ENCODE measurements around the gene PDGFB.
A peak's percentile ranks its signal among the peaks of the same experiment; 100 is the strongest.

The PDGFB gene

GRCh38 chr22:39240831-39241793, 3.7 kb downstream of the PDGFB start:
- DNase-seq (ENCODE audit: low read depth in 2 of 2) = no peak

GRCh38 chr22:39239561-39240423, 5.0 kb downstream of the PDGFB start:
- no peak for DNase-seq (ENCODE audit: low read depth in 2 of 2)

GRCh38 chr22:39238966-39239505, 5.7 kb downstream of the PDGFB start:
- DNase-seq (ENCODE audit: low read depth in 2 of 2) = no peak

DNA sequence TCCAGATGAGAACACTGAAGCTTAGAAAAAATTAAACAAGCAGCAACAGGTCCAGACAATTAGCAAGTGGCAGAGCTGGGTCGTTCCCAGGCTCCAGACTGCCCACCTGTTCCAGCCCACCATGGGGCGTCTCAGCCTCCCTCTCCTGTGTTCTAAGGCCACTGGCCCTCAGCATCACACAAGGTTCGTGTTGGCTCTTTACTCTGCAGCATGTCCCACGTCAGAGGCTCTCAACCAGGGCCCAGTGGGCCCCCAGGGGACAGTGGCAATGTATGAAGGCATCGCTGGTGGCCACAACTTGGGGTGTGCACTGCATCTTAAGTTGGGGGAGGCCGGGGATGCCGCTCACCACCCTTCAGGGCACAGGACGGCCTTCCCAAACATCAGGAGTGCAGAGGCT, 6.2 kb downstream of the PDGFB start:
- DNase-seq (ENCODE audit: low read depth in 2 of 2) = no peak

DNA sequence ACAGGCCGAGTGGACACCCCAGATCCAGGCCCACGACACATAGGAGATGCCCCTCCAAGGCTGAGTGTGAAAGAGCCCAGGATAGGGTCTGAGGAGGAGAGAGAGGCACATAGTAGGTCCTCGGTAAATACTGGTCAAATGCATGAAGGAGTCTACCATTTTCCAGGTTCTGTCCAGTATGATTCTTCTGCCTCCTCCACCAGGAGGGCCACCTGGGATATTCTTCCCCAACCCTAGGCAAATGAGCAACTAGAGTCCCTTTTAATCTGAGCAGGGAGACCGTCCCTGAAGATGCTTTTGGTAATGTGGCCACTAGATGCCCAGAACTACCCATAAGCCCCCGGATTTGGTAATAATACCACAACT, 6.7 kb downstream of the PDGFB start:
- DNase-seq (ENCODE audit: low read depth in 2 of 2) = no peak

DNA sequence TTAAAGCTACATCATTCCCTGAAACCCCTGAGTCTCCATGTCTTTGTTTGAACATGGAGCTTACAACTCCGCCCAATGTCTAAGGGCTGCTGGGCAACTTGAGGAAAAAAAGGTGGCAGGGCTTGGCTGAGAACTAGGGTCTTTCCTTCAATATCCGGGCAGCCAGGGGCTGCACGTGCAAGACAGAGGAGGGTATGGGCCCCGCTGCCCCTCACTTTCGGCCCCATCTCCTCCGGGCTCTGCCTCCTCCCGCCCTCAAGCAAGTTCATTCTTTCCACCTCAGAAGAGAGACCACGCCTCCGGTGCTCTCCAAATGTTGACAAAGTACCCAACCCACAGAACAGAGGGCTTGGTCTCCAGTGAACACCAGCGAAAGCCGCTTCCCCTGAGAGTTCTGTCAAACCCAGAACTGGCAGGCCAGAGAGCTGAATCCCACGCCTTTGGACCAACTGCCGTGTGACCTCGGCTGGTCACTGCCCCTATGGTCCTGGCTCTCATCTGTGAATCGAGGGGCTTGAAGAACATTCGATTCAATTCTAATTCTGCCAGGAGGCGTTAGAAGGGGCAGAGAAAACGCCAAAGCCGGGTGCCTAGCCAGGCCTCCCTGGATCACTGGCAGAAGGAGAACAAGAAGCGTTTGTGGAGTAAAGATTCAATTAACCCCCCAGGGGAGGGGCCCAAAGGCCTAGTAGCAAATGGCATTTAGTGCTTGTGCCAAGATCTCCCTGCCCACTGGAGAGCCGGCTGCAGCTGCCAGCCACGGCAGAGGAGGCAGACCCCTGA, 7.3 kb downstream of the PDGFB start:
- DNase-seq (ENCODE audit: low read depth in 2 of 2) = peak; percentile 26 to 41

DNA sequence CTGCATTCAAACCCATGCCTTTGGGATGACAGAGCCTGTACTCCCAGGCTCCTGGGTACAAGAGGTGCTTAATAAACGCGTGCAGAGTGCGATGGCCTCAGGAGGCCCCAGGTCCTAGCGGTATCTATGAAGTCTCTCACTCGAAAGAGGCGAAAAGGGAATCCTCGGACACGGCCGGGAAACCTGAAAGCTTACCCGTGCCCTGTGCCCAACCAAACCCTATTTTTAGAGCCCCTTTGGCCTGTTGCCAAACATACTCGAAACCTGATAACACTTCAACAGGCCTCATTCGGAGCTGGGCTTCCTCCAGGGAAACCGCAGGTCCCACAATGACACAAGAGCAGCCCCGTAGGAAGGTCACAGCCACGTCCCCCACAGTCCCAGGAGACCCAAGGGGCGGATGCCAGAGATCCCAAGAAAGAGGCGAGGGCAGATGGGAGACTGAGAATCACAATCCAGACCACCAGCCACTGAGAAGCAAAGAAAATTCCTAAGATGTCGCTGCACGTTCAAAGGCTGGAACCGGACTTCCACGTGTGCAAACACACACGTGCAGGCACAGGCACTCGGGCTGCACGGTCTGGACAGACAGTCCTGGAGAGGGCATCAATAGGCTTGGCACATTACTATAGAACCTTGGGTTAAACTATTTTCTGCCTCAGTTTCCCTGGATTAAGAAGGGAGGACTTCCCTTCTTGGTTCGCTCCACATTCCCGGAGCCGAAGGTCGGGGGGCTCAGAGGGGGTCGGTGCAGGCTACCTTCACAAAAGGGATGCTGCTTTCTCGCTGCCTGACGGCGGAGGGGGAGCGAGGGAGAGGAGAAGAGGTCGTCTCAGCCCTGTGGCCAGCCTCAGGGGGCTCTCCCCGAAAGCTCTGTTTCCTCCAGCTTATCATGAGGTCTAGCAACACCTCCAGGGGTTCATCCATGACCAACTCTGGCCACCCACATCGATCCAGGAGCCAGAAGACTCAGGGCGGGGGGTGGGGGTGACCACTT, 8.2 kb downstream of the PDGFB start:
- DNase-seq (ENCODE audit: low read depth in 2 of 2) = peak in 1 of 2 experiments; percentile 41

- DNase-seq (ENCODE audit: low read depth in 2 of 2) = no peak
Observed at GRCh38 chr22:39234867-39235687, 9.7 kb downstream of the PDGFB start.

DNA sequence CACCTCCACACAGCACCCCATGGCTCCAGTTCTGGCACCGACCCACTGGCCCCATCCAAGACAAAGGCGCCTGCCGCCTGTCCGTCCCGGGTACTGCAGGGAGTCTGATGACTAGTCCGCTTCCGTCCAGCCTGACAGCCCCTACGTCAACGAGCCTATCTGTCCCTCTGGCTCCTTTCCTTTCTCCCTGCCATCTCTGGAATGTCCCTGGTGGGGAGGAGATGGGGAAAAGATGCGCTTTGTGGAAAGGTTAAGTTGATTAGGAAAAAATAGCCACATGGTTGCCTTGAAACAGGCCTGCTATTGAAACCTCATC, 10.4 kb downstream of the PDGFB start:
- DNase-seq (ENCODE audit: low read depth in 2 of 2) = no peak

DNA sequence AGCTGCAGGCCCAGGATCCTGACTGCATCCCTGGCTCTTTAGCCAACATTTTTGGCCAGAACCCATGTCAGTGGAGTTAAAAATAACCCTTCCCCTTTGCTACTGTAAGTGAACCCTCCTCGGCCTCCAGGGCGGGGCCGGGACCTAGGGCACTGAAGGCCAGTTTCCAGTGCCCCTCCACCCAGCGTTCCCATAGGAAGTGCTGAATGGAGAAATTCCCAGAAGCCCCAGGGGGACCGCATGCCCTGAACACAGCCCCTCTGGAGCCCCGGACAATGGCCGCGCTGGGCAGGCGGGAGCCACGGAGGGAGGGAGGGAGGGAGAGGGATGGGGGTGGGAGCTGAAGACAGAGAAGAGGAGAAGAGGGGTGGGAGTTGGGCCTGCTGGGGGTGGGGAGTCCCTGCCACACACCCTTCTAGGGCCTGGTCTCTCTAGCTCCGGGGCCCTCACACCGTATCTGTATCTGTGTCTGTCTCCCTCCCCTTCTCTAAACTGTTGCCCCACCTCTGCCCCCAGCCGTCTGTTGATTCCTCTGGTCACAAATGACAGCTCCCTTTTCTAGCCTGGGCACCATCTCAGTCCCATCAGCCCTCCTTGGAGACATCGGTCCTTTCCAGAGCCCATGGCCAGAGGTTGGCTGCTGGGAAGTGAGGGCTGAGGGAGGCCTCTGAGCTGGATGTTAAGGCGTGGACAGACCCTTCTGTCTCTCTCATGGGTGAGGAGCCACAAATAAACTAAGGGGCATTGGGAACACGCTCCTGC, 10.9 kb downstream of the PDGFB start:
- DNase-seq (ENCODE audit: low read depth in 2 of 2) = no peak

DNA sequence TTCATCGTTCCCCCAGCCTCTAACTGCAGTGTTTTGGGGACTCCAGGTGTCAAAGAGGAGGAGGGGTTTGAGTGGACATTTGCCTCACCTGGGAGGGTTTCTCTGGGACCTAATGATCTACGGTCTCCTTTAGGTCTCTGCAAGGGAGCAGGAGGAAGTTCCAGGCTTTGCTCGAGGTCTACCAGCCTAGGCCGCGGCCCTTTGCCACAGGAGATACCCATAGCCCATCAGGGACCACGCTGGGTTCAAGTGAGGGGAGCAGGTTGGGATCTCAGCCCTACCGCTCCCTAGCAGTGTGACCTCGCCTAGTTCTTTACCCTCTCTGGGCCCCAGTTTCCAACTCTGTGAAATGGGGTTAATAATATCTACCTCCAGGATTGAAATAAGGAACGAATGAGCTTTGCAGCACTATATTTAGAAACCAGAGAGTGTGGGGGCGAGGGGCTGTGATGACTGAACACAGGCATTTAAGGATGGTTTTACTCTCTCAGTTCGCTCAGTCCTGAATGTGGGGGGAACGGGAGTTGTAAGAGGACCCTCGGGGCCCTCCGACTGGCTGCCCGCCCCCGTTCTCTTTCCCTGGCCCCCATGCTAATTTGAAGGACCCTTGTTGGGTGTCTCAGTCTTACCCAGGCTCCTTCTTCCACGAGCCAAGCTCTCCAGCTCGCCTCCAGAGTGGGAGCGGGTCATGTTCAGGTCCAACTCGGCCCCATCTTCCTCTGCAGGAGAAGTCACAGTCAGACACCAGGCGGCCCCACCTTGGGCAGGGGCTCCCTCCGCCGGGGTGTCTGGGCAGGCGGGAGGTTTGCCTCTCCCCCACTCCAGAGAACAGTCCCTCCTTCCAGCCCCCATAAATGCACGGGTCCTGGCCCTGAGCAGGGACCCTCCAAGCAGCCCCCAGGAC, 11.7 kb downstream of the PDGFB start:
- DNase-seq (ENCODE audit: low read depth in 2 of 2) = no peak

DNA sequence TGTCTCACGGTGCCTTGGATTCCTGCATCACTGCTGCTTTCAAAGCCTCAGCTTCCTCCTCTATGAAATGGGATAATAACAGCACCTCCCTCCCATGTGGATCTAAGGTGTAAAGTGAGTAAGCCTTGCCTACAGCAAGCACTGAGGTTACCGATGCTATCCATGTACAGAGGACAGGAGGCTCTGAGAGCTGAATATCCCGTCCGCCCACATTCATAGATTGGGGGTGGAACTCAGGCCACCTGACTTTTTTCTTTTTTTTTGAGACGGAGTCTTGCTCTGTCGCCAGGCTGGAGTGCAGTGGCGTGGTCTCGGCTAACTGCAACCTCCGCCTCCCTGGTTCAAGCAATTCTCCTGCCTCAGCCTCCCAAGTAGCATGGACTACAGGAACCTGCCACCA, 12.5 kb downstream of the PDGFB start:
- no peak for DNase-seq (ENCODE audit: low read depth in 2 of 2)

- DNase-seq (ENCODE audit: low read depth in 2 of 2) = no peak
Observed at GRCh38 chr22:39231197-39231950, 13.4 kb downstream of the PDGFB start.

DNA sequence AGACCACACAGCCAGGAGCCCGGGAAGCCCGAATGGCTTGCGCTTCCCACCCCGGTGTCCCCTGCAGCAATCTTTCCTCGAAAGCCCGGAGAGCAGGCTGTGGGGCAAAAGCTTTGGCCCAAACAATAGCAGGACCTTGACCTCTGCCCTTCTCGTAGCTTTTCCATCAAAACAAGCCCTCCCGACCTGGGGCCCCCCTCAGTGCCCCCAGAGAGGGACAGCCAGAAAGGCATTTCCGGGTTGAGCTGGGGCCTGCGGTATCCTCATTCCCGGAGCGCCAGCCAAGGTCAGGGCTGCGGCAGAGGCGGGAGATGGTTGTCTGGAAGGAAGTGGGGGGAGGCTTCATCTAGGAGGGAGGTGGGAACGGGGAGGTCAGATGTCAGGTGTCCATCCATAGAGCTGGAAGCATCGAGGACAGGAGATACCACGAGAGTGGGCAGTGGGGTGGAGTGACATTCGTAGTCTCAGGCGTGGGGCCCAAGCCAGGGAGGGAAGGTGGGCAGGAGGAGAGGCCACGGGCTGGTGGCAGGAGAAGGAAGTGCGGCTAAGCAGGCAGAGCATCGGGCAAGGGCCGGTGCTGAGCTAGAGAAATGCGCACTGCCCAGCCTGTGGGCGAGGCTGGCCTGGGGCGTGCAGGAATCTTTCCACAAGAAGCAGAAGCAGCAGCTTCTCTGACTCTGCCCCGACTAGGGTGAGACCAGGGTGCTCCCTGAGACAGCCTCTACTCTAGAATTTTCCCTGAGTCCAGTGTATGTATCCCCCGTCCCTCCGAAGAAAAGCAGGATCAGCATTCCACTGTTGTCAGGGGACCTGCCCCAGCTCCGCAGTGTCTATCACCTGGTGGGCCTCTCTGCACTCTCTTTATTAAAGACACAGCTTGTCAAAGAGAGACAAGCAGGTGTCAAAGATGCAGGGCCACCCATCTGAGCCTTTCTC, 14.3 kb downstream of the PDGFB start:
- DNase-seq (ENCODE audit: low read depth in 2 of 2) = no peak

- no peak for DNase-seq (ENCODE audit: low read depth in 2 of 2)
Observed at GRCh38 chr22:39229688-39230260, 15.0 kb downstream of the PDGFB start.

- no peak for DNase-seq (ENCODE audit: low read depth in 2 of 2)
Observed at GRCh38 chr22:39229075-39229474, 15.7 kb downstream of the PDGFB start.

All from stimulated activated CD4-positive, alpha-beta T cell treated with anti-CD3 and anti-CD28 coated beads, Interleukin-12 subunit alpha, Interleukin-12 subunit beta, amount 100 ng/mL, for 24 hours (primary cell).